22Rv1 (cell line): Measurements from ENCODE around the gene DCC.

Experiments
- H3K27ac ChIP-seq: fragments of 450-650 bp; 2 replicates; pipeline ENCODE4 v1.5.1; 2017
- CTCF ChIP-seq: fragments of 450-650 bp; IDR thresholded peaks from 2 replicates; pipeline ENCODE4 v1.5.1; 2017; ENCODE audit warnings: mild to moderate bottlenecking
- ZFX ChIP-seq: fragments of 450-650 bp; IDR thresholded peaks from 2 replicates; pipeline ENCODE4 v1.6.1; 2017; ENCODE audit warnings: antibody characterized with exemption, borderline replicate concordance

DCC gene

GRCh38 chr18:53408271-53408670 is 1068.3 kb downstream of the DCC start:
- no peak overlapping the region for H3K27ac ChIP-seq
- TF ChIP-seq ZFX (no peak), CTCF (no peak)

GRCh38 chr18:53411511-53411910 is 1071.5 kb downstream of the DCC start:
- no peak for TF ChIP-seq ZFX
- TF ChIP-seq CTCF: no peak

GRCh38 chr18:53417003-53417402 is 1077.0 kb downstream of the DCC start:
- no peak overlapping the region for H3K27ac ChIP-seq
- TF ChIP-seq CTCF (no peak), ZFX (no peak)

More at GRCh38 chr18:53411511-53411910, 1071.5 kb downstream of the DCC start:
- no peak overlapping the region for H3K27ac ChIP-seq

GRCh38 chr18:53421869-53422268 is 1081.9 kb downstream of the DCC start:
- no peak for TF ChIP-seq ZFX
- no peak for TF ChIP-seq CTCF
- H3K27ac ChIP-seq: no peak overlapping the region

GRCh38 chr18:53422896-53423295 is 1082.9 kb downstream of the DCC start:
- no peak for TF ChIP-seq CTCF
- TF ChIP-seq ZFX: no peak
- no peak overlapping the region for H3K27ac ChIP-seq

GRCh38 chr18:53426666-53427184 is 1086.7 kb downstream of the DCC start:
- TF ChIP-seq ZFX (no peak), CTCF (no peak)
- no peak overlapping the region for H3K27ac ChIP-seq

GRCh38 chr18:53441761-53442414 is 1101.9 kb downstream of the DCC start:
- no peak for TF ChIP-seq CTCF
- no peak overlapping the region for H3K27ac ChIP-seq
